ENCODE results near the gene EPS8L1. TPM values are rescaled to one million over a fixed set of nuclear protein-coding genes. Genes with fewer than 3 reads are reported as not detected.

The EPS8L1 gene
- total and polyA plus RNA-seq, 2 of the 4 experiments (the other 2 are of a cell fraction), result 0.90 to 2.9 TPM

DNA sequence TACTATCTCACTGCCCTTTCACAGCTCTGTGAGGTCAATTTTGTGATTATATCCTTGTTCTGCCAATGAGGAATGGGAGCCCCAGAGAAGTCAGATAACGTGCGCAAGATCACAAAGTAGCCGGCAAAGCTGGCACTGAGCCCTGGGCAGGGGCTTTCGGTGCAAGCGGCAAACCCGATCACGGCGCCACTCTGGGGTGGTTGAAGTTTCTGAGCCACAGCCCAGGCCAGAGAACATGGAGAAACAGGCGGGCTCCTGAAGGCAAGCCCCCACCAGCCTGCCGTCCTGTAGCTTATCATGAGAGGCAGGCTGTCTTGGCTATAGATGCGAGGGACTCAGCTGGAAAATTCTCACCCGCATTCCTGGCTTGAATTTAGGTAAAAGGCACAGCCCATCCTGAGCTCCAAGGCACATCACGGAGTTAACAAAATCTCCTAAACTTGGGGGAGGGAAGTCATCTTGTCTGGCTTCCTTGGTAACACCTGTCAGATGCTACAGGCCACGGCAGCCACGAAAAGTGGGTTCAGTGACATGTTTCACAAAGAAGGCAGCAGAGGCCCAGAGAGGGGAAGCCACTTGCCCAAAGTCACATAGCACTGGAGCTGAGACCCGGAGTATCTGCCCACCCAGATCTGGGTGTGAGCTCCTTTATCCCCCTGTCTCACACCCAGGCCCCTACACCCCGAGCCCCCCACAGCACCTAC is 60.9 kb downstream of the EPS8L1 start:
- peaks cover 23% of the 10 kb centered on the region for H3K27me3 ChIP-seq (ENCODE audit: control insufficient read depth, insufficient read depth, low read length)

More for the DNA sequence above, 60.9 kb downstream of the EPS8L1 start:
- intact Hi-C loops (cut with micrococcal nuclease), result no loop called here
- no peak for DNase-seq
- no TSS peak for BruUV-seq (replicated peaks)
- H4K91ac ChIP-seq (ENCODE audit: insufficient read depth, low read depth, low read length), result no peak overlapping the region
- no peak overlapping the region for H2BK120ac ChIP-seq (ENCODE audit: low read depth, low read length)
- H3K56ac ChIP-seq (ENCODE audit: extremely low read depth, insufficient read depth, low read length), result no peak overlapping the region
- in situ Hi-C loops (cut with MboI; ENCODE audit: low sequenced_read_pairs), result loop anchor here (5.0 kb wide), 1 partner anchor 281 kb away; no protein-coding TSS in a partner anchor
- H3K4ac ChIP-seq (ENCODE audit: low read depth, low read length), result no peak overlapping the region
- ChIA-PET POLR2A (ENCODE audit: unreplicated experiment) (no interaction called here), CTCF (no interaction called here)
- no peak overlapping the region for H2BK15ac ChIP-seq (ENCODE audit: low read depth, low read length)
- no peak overlapping the region for H3K18ac ChIP-seq (ENCODE audit: low read depth, low read length)
- H3K79me1 ChIP-seq (ENCODE audit: low read depth in 1 of 2, low read length in 2 of 2), result no peaks in the 10 kb centered on the region
- no peak for ATAC-seq (ENCODE audit: low read depth)
- no peaks in the 10 kb centered on the region; the same call in 1 of the 2 replicates for H3K4me1 ChIP-seq (ENCODE audit: control insufficient read depth, insufficient read depth, low read length)
- H3K9me3 ChIP-seq (ENCODE audit: control insufficient read depth, insufficient read depth, low read length), result no peaks in the 10 kb centered on the region
- no peak overlapping the region for H2BK20ac ChIP-seq (ENCODE audit: low read depth, low read length)
- H2BK5ac ChIP-seq (ENCODE audit: low read depth, low read length, poor library complexity, severe bottlenecking), result no peak overlapping the region
- H3K9ac ChIP-seq (ENCODE audit: low read depth, low read length), result no peak overlapping the region
- no peak overlapping the region for H3K4me3 ChIP-seq (ENCODE audit: insufficient read depth, low read depth, low read length)
- H2AK5ac ChIP-seq (ENCODE audit: low read depth, low read length), result no peak overlapping the region
- H3K36me3 ChIP-seq (ENCODE audit: control insufficient read depth, insufficient read depth, low read length), result no peaks in the 10 kb centered on the region
- no peak overlapping the region for H2AFZ ChIP-seq (replicated peaks; ENCODE audit: low read length, poor library complexity)
- H3K4me2 ChIP-seq (ENCODE audit: low read depth, low read length), result no peak overlapping the region
- no peaks in the 10 kb centered on the region for H4K20me1 ChIP-seq (ENCODE audit: insufficient read depth, low read length)
- H4K8ac ChIP-seq (ENCODE audit: low read depth in 2 of 2, low read length in 2 of 2), result no peak overlapping the region
- H3K23ac ChIP-seq (ENCODE audit: low read depth, low read length), result no peak overlapping the region
- no peak overlapping the region for H3K27ac ChIP-seq (ENCODE audit: insufficient read depth, low read length)
- no peak overlapping the region for H4K5ac ChIP-seq (ENCODE audit: low read depth, low read length)
- TF ChIP-seq RAD21 (IDR thresholded peaks at IDR 0.05; ENCODE audit: low read length) (no peak), POLR2A (IDR thresholded peaks at IDR 0.05; ENCODE audit: low read depth, low read length) (no peak), BHLHE40 (IDR thresholded peaks at IDR 0.05; ENCODE audit: low read depth, low read length) (no peak), SMC3 (IDR thresholded peaks at IDR 0.05; ENCODE audit: low read depth, low read length) (no peak), FOS (IDR thresholded peaks at IDR 0.05; ENCODE audit: low read depth, low read length) (no peak), CHD1 (IDR thresholded peaks at IDR 0.05; ENCODE audit: low read depth, low read length) (no peak)
- 74% methylated on average over 10 of the region's 17 CpGs; no CpG with 5 or more reads in 1 of the 2 experiments for WGBS, 2 experiments (ENCODE audit: extremely low coverage in 2 of 2, insufficient read length in 1 of 2)
- H3K14ac ChIP-seq (replicated peaks; ENCODE audit: low read depth, low read length), result no peak overlapping the region
- dilution Hi-C loops (cut with HindIII; ENCODE audit: low sequenced_read_pairs, unreplicated experiment), result no loop called here
- no peaks in the 10 kb centered on the region for H3K9me1 ChIP-seq (ENCODE audit: insufficient read depth, low read length)
- no peak overlapping the region for H2AK9ac ChIP-seq (replicated peaks; ENCODE audit: low read depth, low read length, poor library complexity)

Small RNA genes lying within 50 kb of the gene (microRNA-seq; reads per million reads assigned to microRNA genes)
- gene MIR7975 (ENCODE audit: insufficient read depth in 1 of 2, insufficient read length in 1 of 2, unreplicated experiment in 1 of 2), result 0 reads per million in 2 experiments

Small RNA genes lying within 50 kb of the gene (small RNA-seq; reads per million reads assigned to genes)
- 0 reads per million in 5 experiments for gene MIR7975

Other genes starting within 250 kb of the EPS8L1 start
- gene KIR2DS4, start 243.2 kb upstream of the EPS8L1 start, total RNA-seq (2012; rRNA removed), result not detected in 2 replicates
- gene KIR2DS4, start 243.2 kb upstream of the EPS8L1 start, polyA plus RNA-seq (2012; rRNA removed), result not detected in 2 replicates
- gene KIR3DL2, start 225.4 kb upstream of the EPS8L1 start, total RNA-seq (2012; rRNA removed), result not detected in 2 replicates
- gene KIR3DL2, start 225.4 kb upstream of the EPS8L1 start, polyA plus RNA-seq (2012; rRNA removed), result not detected in 2 replicates
- gene FCAR, start 201.6 kb upstream of the EPS8L1 start, total RNA-seq (2012; rRNA removed), result not detected in 2 replicates
- not detected in 2 replicates for gene FCAR, start 201.6 kb upstream of the EPS8L1 start, polyA plus RNA-seq (2012; rRNA removed)
- not detected in 2 replicates for gene NCR1, start 169.7 kb upstream of the EPS8L1 start, total RNA-seq (2012; rRNA removed)
- not detected in 2 replicates for gene NCR1, start 169.7 kb upstream of the EPS8L1 start, polyA plus RNA-seq (2012; rRNA removed)
- not detected in 2 replicates for gene NLRP7, start 128.3 kb upstream of the EPS8L1 start, total RNA-seq (2012; rRNA removed)
- not detected in 2 replicates for gene NLRP7, start 128.3 kb upstream of the EPS8L1 start, polyA plus RNA-seq (2012; rRNA removed)
- gene NLRP2, start 109.5 kb upstream of the EPS8L1 start, total RNA-seq (2012; rRNA removed), result not detected in 2 replicates
- not detected in 2 replicates for gene NLRP2, start 109.5 kb upstream of the EPS8L1 start, polyA plus RNA-seq (2012; rRNA removed)
- gene GP6, start 37.6 kb upstream of the EPS8L1 start, total RNA-seq (2012; rRNA removed), result not detected in 2 replicates
- gene GP6, start 37.6 kb upstream of the EPS8L1 start, polyA plus RNA-seq (2012; rRNA removed), result 0.03 TPM in 1 of 2 replicates, not detected in the other
- gene RDH13, start 12.7 kb upstream of the EPS8L1 start, total RNA-seq (2012; rRNA removed), result 7.5 and 8.3 TPM in 2 replicates
- 6.9 and 7.8 TPM in 2 replicates for gene RDH13, start 12.7 kb upstream of the EPS8L1 start, polyA plus RNA-seq (2012; rRNA removed)
- 21.1 and 21.5 TPM in 2 replicates for gene PPP1R12C, start 41.8 kb downstream of the EPS8L1 start, total RNA-seq (2012; rRNA removed)
- gene PPP1R12C, start 41.8 kb downstream of the EPS8L1 start, polyA plus RNA-seq (2012; rRNA removed), result 81.4 and 104 TPM in 2 replicates
- gene TNNT1, start 73.3 kb downstream of the EPS8L1 start, total RNA-seq (2012; rRNA removed), result 1.3 and 3.1 TPM in 2 replicates
- gene TNNT1, start 73.3 kb downstream of the EPS8L1 start, polyA plus RNA-seq (2012; rRNA removed), result 2.5 and 2.6 TPM in 2 replicates
- not detected in 2 replicates for gene TNNI3, start 81.9 kb downstream of the EPS8L1 start, total RNA-seq (2012; rRNA removed)
- not detected in 2 replicates for gene TNNI3, start 81.9 kb downstream of the EPS8L1 start, polyA plus RNA-seq (2012; rRNA removed)
- 0.28 TPM in 1 of 2 replicates, not detected in the other for gene DNAAF3, start 90.7 kb downstream of the EPS8L1 start, total RNA-seq (2012; rRNA removed)
- gene DNAAF3, start 90.7 kb downstream of the EPS8L1 start, polyA plus RNA-seq (2012; rRNA removed), result 0.34 TPM in 2 replicates
- gene SYT5, start 104.4 kb downstream of the EPS8L1 start, total RNA-seq (2012; rRNA removed), result under 0.01 TPM in 2 replicates
- gene SYT5, start 104.4 kb downstream of the EPS8L1 start, polyA plus RNA-seq (2012; rRNA removed), result 0.15 TPM in 1 of 2 replicates, not detected in the other
- 1.7 and 3.4 TPM in 2 replicates for gene PTPRH, start 133.6 kb downstream of the EPS8L1 start, total RNA-seq (2012; rRNA removed)
- 1.3 and 1.7 TPM in 2 replicates for gene PTPRH, start 133.6 kb downstream of the EPS8L1 start, polyA plus RNA-seq (2012; rRNA removed)
- 0.18 and 0.28 TPM in 2 replicates for gene TMEM86B, start 152.9 kb downstream of the EPS8L1 start, total RNA-seq (2012; rRNA removed)
- gene TMEM86B, start 152.9 kb downstream of the EPS8L1 start, polyA plus RNA-seq (2012; rRNA removed), result 2.4 TPM in 2 replicates
- gene PPP6R1, start 183.1 kb downstream of the EPS8L1 start, total RNA-seq (2012; rRNA removed), result 19.9 and 20.0 TPM in 2 replicates
- 50.1 and 50.2 TPM in 2 replicates for gene PPP6R1, start 183.1 kb downstream of the EPS8L1 start, polyA plus RNA-seq (2012; rRNA removed)
- 19.7 and 21.0 TPM in 2 replicates for gene HSPBP1, start 204.2 kb downstream of the EPS8L1 start, total RNA-seq (2012; rRNA removed)
- gene HSPBP1, start 204.2 kb downstream of the EPS8L1 start, polyA plus RNA-seq (2012; rRNA removed), result 43.2 and 52.5 TPM in 2 replicates
- 1.9 and 2.5 TPM in 2 replicates for gene BRSK1, start 208.1 kb downstream of the EPS8L1 start, total RNA-seq (2012; rRNA removed)
- gene BRSK1, start 208.1 kb downstream of the EPS8L1 start, polyA plus RNA-seq (2012; rRNA removed), result 22.3 and 31.1 TPM in 2 replicates
- gene TMEM150B, start 249.5 kb downstream of the EPS8L1 start, total RNA-seq (2012; rRNA removed), result not detected in 2 replicates
- not detected in 2 replicates for gene TMEM150B, start 249.5 kb downstream of the EPS8L1 start, polyA plus RNA-seq (2012; rRNA removed)